Endothelial cell of umbilical vein (primary cell): Measurements from ENCODE around the gene MCF2L. TPM values are rescaled to one million over a fixed set of nuclear protein-coding genes. Genes with fewer than 3 reads are reported as not detected.

ENCODE experiments used
- BruUV-seq: library from RNA; stranded (reverse); fragments of 400-500 nt; replicated peaks from 2 replicates; lab custom pipeline; 2021; lab: Mats Ljungman, UMichigan
- CTCF ChIA-PET: fragments of 300-600, 350-600 bp; sonication (Branson Sonifier 250); formaldehyde crosslinking; loops from one replicate; lab custom pipeline; 2021; ENCODE audit warnings: antibody characterized with exemption, inconsistent platforms; lab: Charles Lee
- POLR2A ChIA-PET: fragments of 300-600, 350-600 bp; sonication (Branson Sonifier 250); formaldehyde crosslinking; loops from one replicate; lab custom pipeline; 2021; ENCODE audit warnings: antibody characterized with exemption, inconsistent platforms; lab: Charles Lee
- DNase-seq: peaks from one replicate; pipeline ENCODE4 v3.0.0-alpha.2; 2011; ENCODE audit warnings: low read depth, low spot score
- FAIRE-seq: peaks from 2 replicates; lab custom pipeline; 2011; peaks lifted over from hg19 to GRCh38; lab: Jason Lieb, UNC
- H2AFZ ChIP-seq: 2 replicates; pipeline ENCODE4 v1.6.0; 2012; ENCODE audit warnings: low read depth, low read length, control low read depth, inconsistent platforms
- H3K27ac ChIP-seq: 2 replicates; pipeline ENCODE4 v1.5.1; 2011; ENCODE audit warnings: low read depth, mild to moderate bottlenecking, control low read depth, low read length, moderate library complexity; ENCODE audit not compliant: insufficient read depth
- H3K27me3 ChIP-seq, 2 experiments: 2 replicates each; pipeline versions ENCODE4 v1.6.0 to v1.6.1; 2011; ENCODE audit warnings: low read length in 2 of 2, mixed read lengths in 1 of 2; ENCODE audit not compliant: control insufficient read depth in 2 of 2, insufficient read depth in 2 of 2
- H3K36me3 ChIP-seq, 2 experiments: 2 replicates in 1 of 2; 3 replicates in 1 of 2; pipeline ENCODE4 v1.5.1; 2011; ENCODE audit warnings: low read length in 2 of 2, mild to moderate bottlenecking in 1 of 2, moderate library complexity in 1 of 2; ENCODE audit not compliant: control insufficient read depth in 2 of 2, insufficient read depth in 2 of 2; ENCODE audit errors: extremely low read depth in 1 of 2
- H3K4me1 ChIP-seq: 3 replicates; pipeline ENCODE4 v1.5.1; 2011; ENCODE audit warnings: mild to moderate bottlenecking, low read length; ENCODE audit not compliant: control insufficient read depth, insufficient read depth; ENCODE audit errors: extremely low read depth
- H3K4me2 ChIP-seq: 2 replicates; pipeline ENCODE4 v1.6.1; 2011; ENCODE audit warnings: low read length, control low read depth, mixed read lengths; ENCODE audit not compliant: insufficient read depth
- H3K4me3 ChIP-seq, 3 experiments: fragments of 200-600 bp in 1 of 3; sonication (generic), shearing (Covaris generic) in 1 of 3; replicated peaks in 1 of 3; 2 replicates each; pipeline ENCODE4 v1.5.1; 2011 to 2016; ENCODE audit warnings: control low read depth in 3 of 3, low read length in 3 of 3, mild to moderate bottlenecking in 2 of 3, inconsistent platforms in 1 of 3, low read depth in 1 of 3, moderate library complexity in 1 of 3; ENCODE audit not compliant: insufficient read depth in 1 of 3
- H3K79me2 ChIP-seq: 2 replicates; pipeline ENCODE4 v1.6.0; 2012; ENCODE audit warnings: low read length, inconsistent platforms; ENCODE audit not compliant: control insufficient read depth, insufficient read depth
- H3K9ac ChIP-seq: replicated peaks from 2 replicates; pipeline ENCODE3; 2011; ENCODE audit warnings: low read length, control low read depth; ENCODE audit not compliant: insufficient read depth; ENCODE audit errors: extremely low read depth
- H3K9me1 ChIP-seq: replicated peaks from 3 replicates; pipeline ENCODE4 v1.6.0; 2011; ENCODE audit warnings: mild to moderate bottlenecking, low read length; ENCODE audit not compliant: control insufficient read depth, insufficient read depth; ENCODE audit errors: extremely low read depth
- H3K9me3 ChIP-seq: replicated peaks from 2 replicates; pipeline ENCODE4 v1.5.1; 2012; ENCODE audit warnings: low read length, inconsistent platforms; ENCODE audit not compliant: control insufficient read depth, insufficient read depth
- H4K20me1 ChIP-seq: replicated peaks from 2 replicates; pipeline ENCODE3; 2011; ENCODE audit warnings: mild to moderate bottlenecking, low read length; ENCODE audit not compliant: control insufficient read depth, insufficient read depth; ENCODE audit errors: extremely low read depth
- CTCF ChIP-seq, 2 donors: IDR thresholded peaks; 1 replicate in 1 of 2; 2 replicates in 1 of 2; pipeline ENCODE4 v1.5.1; 2011; ENCODE audit warnings: low read length in 2 of 2, mild to moderate bottlenecking in 2 of 2, moderate library complexity in 2 of 2, control low read depth in 1 of 2, inconsistent platforms in 1 of 2, low read depth in 1 of 2; ENCODE audit not compliant: insufficient read depth in 1 of 2; ENCODE audit errors: extremely low read depth in 1 of 2
- EZH2 ChIP-seq: IDR thresholded peaks from 2 replicates; pipeline ENCODE4 v1.6.1; 2012; ENCODE audit warnings: borderline replicate concordance, low read depth, mild to moderate bottlenecking, moderate library complexity, low read length, inconsistent platforms; ENCODE audit not compliant: severe bottlenecking
- GATA2 ChIP-seq: IDR thresholded peaks from 2 replicates; pipeline ENCODE4 v1.7.0; 2011; ENCODE audit warnings: low read depth, mild to moderate bottlenecking, moderate library complexity, mixed read lengths, low read length; ENCODE audit not compliant: insufficient read length, insufficient read depth
- JUN ChIP-seq: IDR thresholded peaks from 2 replicates; pipeline ENCODE4 v1.6.1; 2011; ENCODE audit warnings: borderline replicate concordance, low read depth; ENCODE audit not compliant: insufficient read length, insufficient read depth
- MAX ChIP-seq: IDR thresholded peaks from 2 replicates; pipeline ENCODE4 v1.6.1; 2011; ENCODE audit not compliant: insufficient read depth, insufficient read length
- MYC ChIP-seq: IDR thresholded peaks from one replicate; pipeline ENCODE4 v1.6.1; 2011; ENCODE audit warnings: mild to moderate bottlenecking, low read depth, low read length
- POLR2A ChIP-seq: IDR thresholded peaks from 2 replicates; pipeline ENCODE4 v1.6.1; 2012; ENCODE audit warnings: low read depth, mild to moderate bottlenecking, control low read depth, low read length
- dilution Hi-C: fragments of 300-500 bp; cut with MboI; formaldehyde crosslinking; loops from one replicate; pipeline ENCODE4 v1.15.0; 2019; ENCODE audit warnings: low sequenced_read_pairs; ENCODE audit not compliant: extremely low pct_ligation_motif_present
- intact Hi-C: fragments of 100-400 bp; cut with micrococcal nuclease; formaldehyde crosslinking; loops from one replicate; pipeline ENCODE4 v1.10.0; 2022
- polyA plus RNA-seq, 4 experiments: library from polyadenylated mRNA; depleted of rRNA in 3 of 4; stranded (reverse) in 3 of 4; unstranded in 1 of 4; fragments of >200 nt; gene quantifications; 2 replicates each; pipeline versions ENCODE4 v1.2.1 to v1.2.3, GENCODE V29; 2011 to 2012; ENCODE audit warnings: missing spikeins in 1 of 4
- total RNA-seq: library from RNA; stranded (reverse); gene quantifications from 2 replicates; pipeline ENCODE4 v1.2.3, GENCODE V29; 2021

Gene MCF2L
- total and polyA plus RNA-seq, 2 donors (not counting 3 experiments of a cell fraction or from before 2014, with no cell fraction given) = 0.33 to 0.58 TPM

GRCh38 chr13:112962396-112962795 lies 6.6 kb upstream of the MCF2L start:
- no peak for TF ChIP-seq EZH2
- no peak for TF ChIP-seq POLR2A
- Histone ChIP-seq H3K4me3 (no peak overlapping the region), H3K9me3 (no peaks in the 10 kb centered on the region), H3K4me1 (no peaks in the 10 kb centered on the region), H3K27me3 (peaks cover 2 to 9% of the 10 kb centered on the region in 2 experiments), H3K9me1 (no peaks in the 10 kb centered on the region), H3K9ac (no peak overlapping the region), H3K4me2 (no peak overlapping the region), H3K79me2 (no peaks in the 10 kb centered on the region), H4K20me1 (no peaks in the 10 kb centered on the region), H2AFZ (no peak overlapping the region), H3K27ac (no peak overlapping the region), H3K36me3 (no peaks in the 10 kb centered on the region)
- CTCF ChIA-PET = no interaction called here
- FAIRE-seq = no peak
- BruUV-seq = no TSS peak
- DNase-seq = no peak
- intact Hi-C loops = no loop called here
- dilution Hi-C loops = no loop called here
- POLR2A ChIA-PET = no interaction called here

- Histone ChIP-seq H3K9me1 (no peaks in the 10 kb centered on the region), H3K36me3 (no peaks in the 10 kb centered on the region), H3K4me1 (no peaks in the 10 kb centered on the region), H3K4me3 (no peak overlapping the region), H3K4me2 (no peak overlapping the region), H3K9me3 (no peaks in the 10 kb centered on the region), H4K20me1 (no peaks in the 10 kb centered on the region), H3K27me3 (peaks cover 6 to 14% of the 10 kb centered on the region in 2 experiments), H3K9ac (no peak overlapping the region), H3K27ac (no peak overlapping the region), H2AFZ (no peak overlapping the region), H3K79me2 (no peaks in the 10 kb centered on the region)
- intact Hi-C loops (no loop called here), dilution Hi-C loops (no loop called here)
- no TSS peak for BruUV-seq
- ChIA-PET CTCF (no interaction called here), POLR2A (no interaction called here)
- no peak for FAIRE-seq
- TF ChIP-seq EZH2 (no peak), MYC (no peak), JUN (no peak), MAX (no peak), GATA2 (no peak), POLR2A (no peak), CTCF (IDR thresholded peaks at IDR 0.05; ENCODE audit: extremely low read depth in 1 of 2, insufficient read depth in 1 of 2, low read depth in 1 of 2, low read length in 2 of 2) (no peak)
- DNase-seq = no peak
Measured at GRCh38 chr13:112962911-112963625, 5.9 kb upstream of the MCF2L start.
